GM19238 (cell line): ENCODE measurements around the gene GPR39.

ENCODE experiments used
- DNase-seq: peaks from one replicate; pipeline ENCODE4 v3.0.0; 2011; ENCODE audit warnings: low spot score; ENCODE audit not compliant: insufficient read length

GPR39 gene

GRCh38 chr2:132668987-132669907, 252.6 kb downstream of the GPR39 start:
- DNase-seq = no peak

GRCh38 chr2:132669908-132670495, 253.4 kb downstream of the GPR39 start, which contains the start of gene LYPD1:
TSS of gene LYPD1 (minus strand) at chr2:132670205. CDS start at chr2:132669932, 273 bp downstream.
- DNase-seq = no peak

GRCh38 chr2:132670496-132671150, 254.0 kb downstream of the GPR39 start:
- DNase-seq = no peak

- DNase-seq = no peak
Observed at GRCh38 chr2:132671151-132671835, 254.7 kb downstream of the GPR39 start.

- no peak for DNase-seq
Observed at GRCh38 chr2:132676999-132677398, 260.4 kb downstream of the GPR39 start.

GRCh38 chr2:132677661-132678060, 261.1 kb downstream of the GPR39 start:
- DNase-seq = no peak

GRCh38 chr2:132678483-132678882, 261.9 kb downstream of the GPR39 start:
- no peak for DNase-seq

- DNase-seq = no peak
Observed at GRCh38 chr2:132680544-132680943, 263.9 kb downstream of the GPR39 start.

- no peak for DNase-seq
Observed at GRCh38 chr2:132681766-132682165, 265.2 kb downstream of the GPR39 start.

- DNase-seq = no peak
Observed at GRCh38 chr2:132690664-132691303, 274.2 kb downstream of the GPR39 start.

- no peak for DNase-seq
Observed at GRCh38 chr2:132691556-132691955, 275.0 kb downstream of the GPR39 start.

- no peak for DNase-seq
Observed at GRCh38 chr2:132692816-132693215, 276.2 kb downstream of the GPR39 start.
